Chondrocyte (in vitro differentiated cells): ENCODE results near the gene SLC29A3. TPM values are rescaled to one million over a fixed set of nuclear protein-coding genes. Genes with fewer than 3 reads are reported as not detected.

ENCODE experiments used
- DNase-seq: peaks from one replicate; pipeline ENCODE4 v3.0.0; 2021; ENCODE audit warnings: mixed read lengths, low spot score
- H3K27ac Mint-ChIP-seq: one replicate; pipeline ENCODE4 v1.8.0; 2021; ENCODE audit warnings: mild to moderate bottlenecking, moderate library complexity, mixed read lengths; ENCODE audit not compliant: unreplicated experiment
- H3K27me3 Mint-ChIP-seq: 2 replicates; pipeline ENCODE4 v1.8.0; 2021; ENCODE audit warnings: low read depth, mixed read lengths
- H3K36me3 Mint-ChIP-seq: 2 replicates; pipeline ENCODE4 v1.8.0; 2021; ENCODE audit warnings: low read depth, mixed read lengths
- H3K4me1 Mint-ChIP-seq: 2 replicates; pipeline ENCODE4 v1.8.0; 2021; ENCODE audit warnings: low read depth, mild to moderate bottlenecking, mixed read lengths
- H3K4me3 Mint-ChIP-seq: one replicate; pipeline ENCODE4 v1.8.0; 2021; ENCODE audit warnings: mild to moderate bottlenecking, moderate library complexity, mixed read lengths; ENCODE audit not compliant: unreplicated experiment
- H3K9me3 Mint-ChIP-seq: 2 replicates; pipeline ENCODE4 v1.8.0; 2021; ENCODE audit warnings: low read depth, mixed read lengths
- CTCF ChIP-seq: fragments of 200-600 bp; sonication (generic); IDR thresholded peaks from 2 replicates; pipeline ENCODE4 v1.5.0; 2021; ENCODE audit warnings: antibody characterized with exemption, mild to moderate bottlenecking, moderate library complexity
- total RNA-seq: library from RNA; stranded (reverse); gene quantifications from 3 replicates; pipeline ENCODE4 v1.2.1, GENCODE V29; 2021

Gene SLC29A3
- total RNA-seq, 1 donor from 2014 or later = 3.8 TPM

DNA sequence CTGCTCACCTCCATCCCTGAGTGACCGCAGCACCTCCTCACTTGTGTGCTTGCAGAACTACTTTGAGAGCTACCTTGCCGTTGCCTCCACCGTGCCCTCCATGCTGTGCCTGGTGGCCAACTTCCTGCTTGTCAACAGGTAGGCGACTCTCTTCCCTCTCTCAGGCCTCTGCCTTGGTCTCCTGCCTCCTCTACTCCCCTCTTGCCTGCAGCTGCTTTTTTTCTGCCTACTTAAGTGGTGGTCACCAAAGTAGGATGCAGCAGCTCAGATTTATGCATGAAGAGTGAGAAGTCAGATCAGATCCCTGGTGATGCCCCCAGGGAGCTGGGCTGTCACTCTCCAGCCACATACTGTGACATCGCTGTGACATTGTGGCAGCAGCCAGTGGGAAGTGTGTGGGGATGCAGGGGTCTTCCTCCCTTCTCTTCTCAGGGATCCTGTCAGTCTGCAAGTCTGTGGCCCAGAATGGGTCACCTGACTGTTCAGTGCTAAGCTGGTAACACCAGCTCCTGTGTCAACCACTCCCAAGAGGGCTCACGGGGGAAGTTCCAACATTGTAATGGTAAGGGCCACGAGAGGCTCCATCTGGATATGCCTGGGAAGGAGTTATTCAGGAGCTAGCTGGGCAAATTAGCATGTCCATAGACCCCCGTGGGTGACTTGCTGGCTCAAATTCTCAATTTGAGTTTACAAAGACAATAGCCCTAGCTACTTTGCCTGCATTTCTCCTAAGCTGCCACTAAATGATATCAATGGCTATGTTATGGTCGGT, 25.3 kb downstream of the SLC29A3 start:
- H3K27ac Mint-ChIP-seq = no peak overlapping the region
- H3K36me3 Mint-ChIP-seq = peaks cover 2% of the 10 kb centered on the region
- no peak for TF ChIP-seq CTCF
- H3K9me3 Mint-ChIP-seq = no peaks in the 10 kb centered on the region
- H3K4me3 Mint-ChIP-seq = no peak overlapping the region
- DNase-seq = no peak
- H3K27me3 Mint-ChIP-seq = peaks cover 7% of the 10 kb centered on the region
- H3K4me1 Mint-ChIP-seq = no peaks in the 10 kb centered on the region

DNA sequence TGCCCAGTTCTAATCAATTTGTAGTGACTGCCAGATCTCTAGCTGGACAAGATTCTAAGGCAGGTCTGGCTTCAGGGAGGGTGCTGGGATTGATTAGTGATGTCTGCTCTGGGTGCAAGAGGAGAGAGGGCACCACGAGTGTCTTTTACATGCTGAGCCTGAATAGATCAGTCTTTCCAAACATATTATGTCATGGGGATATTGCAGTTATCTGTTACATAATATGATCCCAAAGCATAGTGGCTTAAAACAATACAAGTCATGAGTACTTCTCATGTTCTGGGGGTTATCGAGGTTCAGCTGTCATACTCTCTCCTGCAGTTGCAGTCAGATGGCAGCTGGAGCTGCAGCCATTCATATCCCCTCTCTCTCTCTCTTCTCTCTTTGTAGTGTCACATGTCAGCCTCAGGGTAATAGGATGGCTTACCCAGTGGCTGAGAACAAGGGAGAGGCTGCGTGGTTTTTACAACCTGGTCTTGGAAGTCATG, 26.0 kb downstream of the SLC29A3 start:
- no peak overlapping the region for H3K27ac Mint-ChIP-seq
- H3K27me3 Mint-ChIP-seq = peaks cover 7% of the 10 kb centered on the region
- TF ChIP-seq CTCF = no peak
- DNase-seq = no peak
- H3K4me1 Mint-ChIP-seq = peaks cover 4% of the 10 kb centered on the region
- no peaks in the 10 kb centered on the region for H3K9me3 Mint-ChIP-seq
- peaks cover 2% of the 10 kb centered on the region for H3K36me3 Mint-ChIP-seq
- H3K4me3 Mint-ChIP-seq = no peak overlapping the region

- no peak overlapping the region for H3K27ac Mint-ChIP-seq
- peaks cover 7% of the 10 kb centered on the region for H3K27me3 Mint-ChIP-seq
These were observed 26.6 kb downstream of the SLC29A3 start for GRCh38 chr10:71345694-71346093.

GRCh38 chr10:71346731-71347130, 27.7 kb downstream of the SLC29A3 start:
- Mint-ChIP-seq H3K4me3 (no peak overlapping the region), H3K9me3 (no peaks in the 10 kb centered on the region), H3K4me1 (peaks cover 4% of the 10 kb centered on the region), H3K36me3 (no peaks in the 10 kb centered on the region), H3K27me3 (peaks cover 7% of the 10 kb centered on the region), H3K27ac (no peak overlapping the region)
- TF ChIP-seq CTCF = no peak
- DNase-seq = no peak

More at GRCh38 chr10:71345694-71346093, 26.6 kb downstream of the SLC29A3 start:
- no peak overlapping the region for H3K4me3 Mint-ChIP-seq
- DNase-seq = no peak
- TF ChIP-seq CTCF = no peak
- H3K36me3 Mint-ChIP-seq = peaks cover 1% of the 10 kb centered on the region
- peaks cover 4% of the 10 kb centered on the region for H3K4me1 Mint-ChIP-seq
- H3K9me3 Mint-ChIP-seq = no peaks in the 10 kb centered on the region

- no peak overlapping the region for H3K4me3 Mint-ChIP-seq
- no peaks in the 10 kb centered on the region for H3K36me3 Mint-ChIP-seq
- H3K4me1 Mint-ChIP-seq = peaks cover 4% of the 10 kb centered on the region
- H3K9me3 Mint-ChIP-seq = no peaks in the 10 kb centered on the region
- H3K27me3 Mint-ChIP-seq = peaks cover 7% of the 10 kb centered on the region
- H3K27ac Mint-ChIP-seq = no peak overlapping the region
- DNase-seq = no peak
- no peak for TF ChIP-seq CTCF
These were observed 28.7 kb downstream of the SLC29A3 start for GRCh38 chr10:71347587-71348395.
